Lower lobe of right lung (tissue), 2 donors: Measurements from ENCODE around the gene HPCA. TPM values are rescaled to one million over a fixed set of nuclear protein-coding genes. Genes with fewer than 3 reads are reported as not detected.

Experiments used
- ATAC-seq, 2 donors: fragments of 200-7000 bp; cut with Tn5 transposase; one replicate each; pipeline ENCODE4 v1.9.1; 2020 to 2022; ENCODE audit warnings: mild to moderate bottlenecking in 2 of 2, moderate library complexity in 2 of 2
- DNase-seq: peaks from one replicate; pipeline ENCODE4 v3.0.0-alpha.2; 2020
- H3K27ac ChIP-seq: fragments of 200-600 bp; one replicate; pipeline ENCODE4 v1.8.0; 2022
- H3K27me3 ChIP-seq: fragments of 200-600 bp; one replicate; pipeline ENCODE4 v1.8.0; 2022; ENCODE audit warnings: low read depth
- H3K36me3 ChIP-seq: fragments of 200-600 bp; one replicate; pipeline ENCODE4 v1.8.0; 2022; ENCODE audit warnings: mild to moderate bottlenecking
- H3K4me1 ChIP-seq: fragments of 200-600 bp; one replicate; pipeline ENCODE4 v1.8.0; 2022
- H3K4me3 ChIP-seq: fragments of 200-600 bp; one replicate; pipeline ENCODE4 v1.8.0; 2022; ENCODE audit warnings: mild to moderate bottlenecking
- H3K9me3 ChIP-seq: fragments of 200-600 bp; one replicate; pipeline ENCODE4 v1.8.0; 2022
- CTCF ChIP-seq: fragments of 200-600 bp; IDR thresholded peaks from one replicate; pipeline ENCODE4 v1.8.0; 2022; ENCODE audit warnings: antibody characterized with exemption, mild to moderate bottlenecking
- intact Hi-C: fragments of 100-400 bp; cut with DNase I; formaldehyde crosslinking; loops from one replicate; pipeline ENCODE4 v1.11.0; 2022
- total RNA-seq: library from RNA; stranded (reverse); fragmentation: NEBNext Ultra II Directional; extraction: Animal tissue kit (Norgen Biotek cat#: 25700); gene quantifications from one replicate; pipeline ENCODE4 v1.2.1, GENCODE V29; 2021
- donor health status: DM: no; HTN: yes; CAD: no; lungs with severe emphysema.

HPCA gene
- total RNA-seq, 1 donor from 2014 or later = not detected

DNA sequence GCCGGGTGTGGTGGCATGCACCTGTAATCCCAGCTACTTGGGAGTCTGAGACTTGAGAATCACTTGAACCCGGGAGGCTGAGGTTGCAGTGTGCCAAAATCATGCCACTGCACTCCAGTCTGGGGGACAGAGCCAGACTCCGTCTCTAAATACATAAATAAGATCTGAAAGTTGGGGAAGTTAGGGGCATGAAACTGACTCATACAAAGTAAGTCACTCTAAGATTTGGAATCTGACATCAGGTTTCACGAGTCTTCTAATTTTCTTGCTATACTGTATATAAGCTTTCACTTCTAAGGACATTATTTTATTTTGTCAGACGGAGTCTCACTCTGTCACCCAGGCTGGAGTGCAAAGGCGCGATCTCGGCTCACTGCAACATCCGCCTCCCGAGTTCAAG lies 48.2 kb downstream of the HPCA start:
- peak overlapping the region; percentile 1 for H3K27ac ChIP-seq
- peaks cover 42% of the 10 kb centered on the region for H3K36me3 ChIP-seq
- no peaks in the 10 kb centered on the region for H3K27me3 ChIP-seq
- ATAC-seq (no peak), DNase-seq (no peak)
- no peaks in the 10 kb centered on the region for H3K9me3 ChIP-seq
- intact Hi-C loops = no loop called here
- H3K4me3 ChIP-seq = no peak overlapping the region
- peaks cover 21% of the 10 kb centered on the region for H3K4me1 ChIP-seq
- no peak for TF ChIP-seq CTCF

DNA sequence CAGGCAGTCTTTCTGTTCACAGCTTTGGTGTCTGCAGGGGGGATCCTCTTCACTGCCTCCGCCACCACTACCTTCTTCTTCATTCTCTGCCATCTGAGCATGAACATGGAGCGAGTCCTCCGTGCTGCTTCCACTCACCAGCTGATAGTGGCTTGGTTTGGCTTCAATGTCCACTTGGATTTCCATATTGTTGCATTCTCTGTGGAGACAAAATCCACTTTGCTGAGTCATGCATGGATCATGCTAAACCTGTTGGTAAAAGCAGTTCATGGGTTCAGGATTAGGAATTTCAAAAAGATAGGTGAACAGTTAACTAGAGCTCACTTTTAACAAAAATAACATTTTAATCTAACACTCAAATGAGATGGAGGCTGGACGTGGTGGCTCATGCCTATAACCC lies 50.8 kb downstream of the HPCA start:
- peaks cover 31% of the 10 kb centered on the region for H3K4me1 ChIP-seq
- ATAC-seq (no peak), DNase-seq (no peak)
- intact Hi-C loops = no loop called here
- no peak overlapping the region for H3K4me3 ChIP-seq
- no peaks in the 10 kb centered on the region for H3K27me3 ChIP-seq
- TF ChIP-seq CTCF = no peak
- H3K27ac ChIP-seq = no peak overlapping the region
- H3K9me3 ChIP-seq = no peaks in the 10 kb centered on the region
- H3K36me3 ChIP-seq = peaks cover 65% of the 10 kb centered on the region

GRCh38 chr1:32939655-32940371 lies 53.5 kb downstream of the HPCA start:
- H3K27me3 ChIP-seq = no peaks in the 10 kb centered on the region
- TF ChIP-seq CTCF = no peak
- peaks cover 93% of the 10 kb centered on the region for H3K36me3 ChIP-seq
- ATAC-seq (peak; percentile 63 to 72), DNase-seq (no peak)
- intact Hi-C loops = no loop called here
- H3K4me3 ChIP-seq = no peak overlapping the region
- H3K27ac ChIP-seq = peak overlapping the region; percentile 15
- peaks cover 16% of the 10 kb centered on the region for H3K4me1 ChIP-seq
- H3K9me3 ChIP-seq = no peaks in the 10 kb centered on the region

DNA sequence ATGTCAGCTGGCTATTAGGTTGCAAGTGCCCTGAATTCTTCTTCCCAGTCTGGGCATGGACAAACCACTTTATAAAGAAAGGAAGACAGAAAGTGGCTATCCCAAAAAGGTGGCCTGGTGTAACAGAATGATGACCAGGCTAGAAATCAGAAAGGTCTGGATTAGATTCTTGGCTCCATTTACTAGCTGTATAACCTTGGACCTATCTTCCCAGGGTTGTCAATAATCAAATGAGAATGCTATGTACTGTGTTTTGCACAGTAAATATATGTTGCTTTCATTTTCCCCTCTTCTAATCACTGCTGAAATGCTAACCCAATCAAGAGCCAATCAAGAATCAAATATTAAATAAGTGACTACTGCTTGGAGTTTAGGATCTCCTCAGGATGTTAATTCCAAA lies 57.9 kb downstream of the HPCA start:
- TF ChIP-seq CTCF = no peak
- H3K27ac ChIP-seq = no peak overlapping the region
- ATAC-seq (no peak), DNase-seq (no peak)
- peaks cover 85% of the 10 kb centered on the region for H3K36me3 ChIP-seq
- intact Hi-C loops = no loop called here
- no peaks in the 10 kb centered on the region for H3K9me3 ChIP-seq
- no peaks in the 10 kb centered on the region for H3K27me3 ChIP-seq
- H3K4me1 ChIP-seq = peaks cover 28% of the 10 kb centered on the region
- no peak overlapping the region for H3K4me3 ChIP-seq

Other genes with a start within 250 kb of the HPCA start
- gene ZBTB8OS, start 235.9 kb upstream of the HPCA start, total RNA-seq = 55.9 TPM
- gene RBBP4, start 235.3 kb upstream of the HPCA start, total RNA-seq = 155 TPM
- 14.5 TPM for gene SYNC, start 183.7 kb upstream of the HPCA start, total RNA-seq
- gene YARS1, start 69.1 kb upstream of the HPCA start, total RNA-seq = 96.7 TPM
- 37.5 TPM for gene S100PBP, start 68.8 kb upstream of the HPCA start, total RNA-seq
- 0.65 TPM for gene FNDC5, start 15.6 kb upstream of the HPCA start, total RNA-seq
- 44.0 TPM for gene TMEM54, start 14.9 kb downstream of the HPCA start, total RNA-seq
- 27.9 TPM for gene RNF19B, start 78.3 kb downstream of the HPCA start, total RNA-seq
- 103 TPM for gene AK2, start 150.4 kb downstream of the HPCA start, total RNA-seq
- gene AZIN2, start 194.7 kb downstream of the HPCA start, total RNA-seq = 2.4 TPM